HepG2 (cell line): ENCODE measurements around the gene R3HDM4. TPM values are rescaled to one million over a fixed set of nuclear protein-coding genes. Genes with fewer than 3 reads are reported as not detected.
A peak's percentile ranks its signal among the peaks of the same experiment; 100 is the strongest.

Source experiments
- AGO2 ChIP-seq: fragments of 200-400 bp; formaldehyde crosslinking; optimal IDR thresholded peaks from 2 replicates; pipeline ENCODE3; 2017; ENCODE audit warnings: mild to moderate bottlenecking, low read depth, low read length, moderate library complexity
- CENPX ChIP-seq: sonication (generic); formaldehyde crosslinking; IDR thresholded peaks from 2 replicates; pipeline ENCODE4 v1.9.0; 2021; ENCODE audit warnings: mild to moderate bottlenecking, missing genetic modification reagents, moderate library complexity
- ELF1 ChIP-seq: sonication (generic); formaldehyde crosslinking; IDR thresholded peaks from 2 replicates; pipeline ENCODE4 v1.4.0; 2020; ENCODE audit warnings: missing genetic modification reagents
- PCBP2 ChIP-seq: fragments of 200-400 bp; formaldehyde crosslinking; optimal IDR thresholded peaks from 2 replicates; pipeline ENCODE3; 2018; ENCODE audit warnings: low read length, low read depth; ENCODE audit not compliant: poor library complexity, severe bottlenecking
- RBFOX2 ChIP-seq: fragments of 200-400 bp; formaldehyde crosslinking; IDR thresholded peaks from 2 replicates; pipeline ENCODE4 v1.6.1; 2017; ENCODE audit warnings: low read depth, mild to moderate bottlenecking, low read length
- ZBTB21 ChIP-seq: sonication (generic); formaldehyde crosslinking; IDR thresholded peaks from 2 replicates; pipeline ENCODE4 v1.4.0; 2020; ENCODE audit warnings: missing genetic modification reagents
- ZBTB38 ChIP-seq: sonication (generic); formaldehyde crosslinking; IDR thresholded peaks from 2 replicates; pipeline ENCODE4 v1.5.1; 2020; ENCODE audit warnings: mild to moderate bottlenecking, missing genetic modification reagents
- ZFP36L1 ChIP-seq: sonication (generic); formaldehyde crosslinking; IDR thresholded peaks from 2 replicates; pipeline ENCODE4 v1.8.0; 2022; ENCODE audit warnings: mild to moderate bottlenecking, missing genetic modification reagents, moderate library complexity
- ZNF235 ChIP-seq: sonication (generic); formaldehyde crosslinking; IDR thresholded peaks from 2 replicates; pipeline ENCODE4 v1.8.1; 2023; ENCODE audit warnings: mild to moderate bottlenecking, missing genetic modification reagents, borderline replicate concordance
- ZNF367 ChIP-seq: sonication (generic); formaldehyde crosslinking; IDR thresholded peaks from 2 replicates; pipeline ENCODE4 v1.4.0; 2020; ENCODE audit warnings: missing genetic modification reagents, borderline replicate concordance
- ZSCAN29 ChIP-seq: sonication (generic); formaldehyde crosslinking; conservative IDR thresholded peaks from 2 replicates; pipeline ENCODE4 v1.4.0; 2020; ENCODE audit warnings: mild to moderate bottlenecking, missing genetic modification reagents
- polyA plus RNA-seq, 8 experiments: library from polyadenylated mRNA; depleted of rRNA in 3 of 8; stranded (reverse) in 7 of 8; unstranded in 1 of 8; fragments of >200 nt; fragmentation: Illumina TruSeq in 4 of 8; extraction: Trizol in 4 of 8; gene quantifications; 2 replicates each; pipeline versions ENCODE4 v1.2.1 to v1.2.3, GENCODE V29; 2011 to 2016; ENCODE audit warnings: low read depth in 4 of 8, missing spikeins in 1 of 8, mixed read lengths in 1 of 8; ENCODE audit not compliant: insufficient read depth in 1 of 8
- total RNA-seq, 5 experiments: library from RNA; depleted of rRNA; stranded (reverse); fragments of >200 nt; fragmentation: Illumina TruSeq; extraction: Trizol; gene quantifications; 2 replicates each; pipeline ENCODE4 v1.2.3, GENCODE V29; 2016; ENCODE audit warnings: low read depth in 1 of 5
- TF ChIP-seq, protein P1 (sequence below): sonication (generic); formaldehyde crosslinking; IDR thresholded peaks from 2 replicates; pipeline ENCODE4 v1.5.1; 2020; ENCODE audit warnings: mild to moderate bottlenecking, missing genetic modification reagents, moderate library complexity
- TF ChIP-seq, protein P2 (sequence below): sonication (generic); formaldehyde crosslinking; conservative IDR thresholded peaks from 2 replicates; pipeline ENCODE4 v1.4.0; 2020; ENCODE audit warnings: missing genetic modification reagents
- TF ChIP-seq, protein P3 (sequence below): sonication (generic); formaldehyde crosslinking; IDR thresholded peaks from 2 replicates; pipeline ENCODE4 v1.4.0; 2020; ENCODE audit warnings: missing genetic modification reagents
- TF ChIP-seq, protein P4 (sequence below): sonication (generic); formaldehyde crosslinking; IDR thresholded peaks from 2 replicates; pipeline ENCODE4 v1.4.0; 2020; ENCODE audit warnings: missing genetic modification reagents, borderline replicate concordance
- TF ChIP-seq, protein P5 (sequence below): fragments of 450-650 bp; IDR thresholded peaks from 2 replicates; pipeline ENCODE4 v1.6.1; 2016

The R3HDM4 gene
- total and polyA plus RNA-seq, 2 of the 13 experiments (the other 11 are each of a cell fraction or from before 2014, with no cell fraction given) = 26.2 to 26.9 TPM

DNA sequence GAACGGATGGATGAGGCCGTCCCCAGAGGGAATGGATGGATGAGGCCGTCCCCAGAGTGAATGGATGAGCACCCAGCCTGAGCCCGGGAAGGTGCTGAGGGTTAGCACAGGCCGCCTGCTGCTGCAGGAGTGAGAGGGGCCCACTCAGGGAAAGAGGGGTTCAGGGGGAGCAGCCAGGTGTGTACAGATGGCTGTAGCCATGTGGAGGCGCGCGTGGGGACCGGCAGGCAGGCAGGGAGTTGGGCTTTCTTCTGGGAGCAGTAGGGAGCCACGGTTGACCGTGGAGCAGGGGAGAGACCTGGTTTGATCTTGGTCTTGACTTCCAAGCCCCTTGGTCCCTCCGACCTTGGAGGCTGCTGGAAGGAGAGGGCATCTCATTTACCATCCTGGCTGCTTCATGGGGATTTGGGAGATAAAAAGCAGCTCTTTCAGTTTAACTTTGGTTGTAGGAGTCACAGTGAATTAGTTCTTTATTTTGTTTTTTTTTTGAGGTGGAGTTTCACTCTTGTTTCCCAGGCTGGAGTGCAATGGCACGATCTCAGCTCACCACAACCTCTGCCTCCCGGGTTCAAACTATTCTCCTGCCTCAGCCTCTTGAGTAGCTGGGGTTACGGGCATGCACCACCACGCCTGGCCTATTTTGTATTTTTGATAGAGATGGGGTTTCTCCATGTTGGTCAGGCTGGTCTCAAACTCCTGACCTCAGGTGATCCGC is 37.5 kb upstream of the R3HDM4 start (continued):
- TF ChIP-seq, protein P1, sequence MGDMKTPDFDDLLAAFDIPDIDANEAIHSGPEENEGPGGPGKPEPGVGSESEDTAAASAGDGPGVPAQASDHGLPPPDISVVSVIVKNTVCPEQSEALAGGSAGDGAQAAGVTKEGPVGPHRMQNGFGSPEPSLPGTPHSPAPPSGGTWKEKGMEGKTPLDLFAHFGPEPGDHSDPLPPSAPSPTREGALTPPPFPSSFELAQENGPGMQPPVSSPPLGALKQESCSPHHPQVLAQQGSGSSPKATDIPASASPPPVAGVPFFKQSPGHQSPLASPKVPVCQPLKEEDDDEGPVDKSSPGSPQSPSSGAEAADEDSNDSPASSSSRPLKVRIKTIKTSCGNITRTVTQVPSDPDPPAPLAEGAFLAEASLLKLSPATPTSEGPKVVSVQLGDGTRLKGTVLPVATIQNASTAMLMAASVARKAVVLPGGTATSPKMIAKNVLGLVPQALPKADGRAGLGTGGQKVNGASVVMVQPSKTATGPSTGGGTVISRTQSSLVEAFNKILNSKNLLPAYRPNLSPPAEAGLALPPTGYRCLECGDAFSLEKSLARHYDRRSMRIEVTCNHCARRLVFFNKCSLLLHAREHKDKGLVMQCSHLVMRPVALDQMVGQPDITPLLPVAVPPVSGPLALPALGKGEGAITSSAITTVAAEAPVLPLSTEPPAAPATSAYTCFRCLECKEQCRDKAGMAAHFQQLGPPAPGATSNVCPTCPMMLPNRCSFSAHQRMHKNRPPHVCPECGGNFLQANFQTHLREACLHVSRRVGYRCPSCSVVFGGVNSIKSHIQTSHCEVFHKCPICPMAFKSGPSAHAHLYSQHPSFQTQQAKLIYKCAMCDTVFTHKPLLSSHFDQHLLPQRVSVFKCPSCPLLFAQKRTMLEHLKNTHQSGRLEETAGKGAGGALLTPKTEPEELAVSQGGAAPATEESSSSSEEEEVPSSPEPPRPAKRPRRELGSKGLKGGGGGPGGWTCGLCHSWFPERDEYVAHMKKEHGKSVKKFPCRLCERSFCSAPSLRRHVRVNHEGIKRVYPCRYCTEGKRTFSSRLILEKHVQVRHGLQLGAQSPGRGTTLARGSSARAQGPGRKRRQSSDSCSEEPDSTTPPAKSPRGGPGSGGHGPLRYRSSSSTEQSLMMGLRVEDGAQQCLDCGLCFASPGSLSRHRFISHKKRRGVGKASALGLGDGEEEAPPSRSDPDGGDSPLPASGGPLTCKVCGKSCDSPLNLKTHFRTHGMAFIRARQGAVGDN (CRISPR knock-in tag) = peak; percentile 50
- TF ChIP-seq, protein P2, sequence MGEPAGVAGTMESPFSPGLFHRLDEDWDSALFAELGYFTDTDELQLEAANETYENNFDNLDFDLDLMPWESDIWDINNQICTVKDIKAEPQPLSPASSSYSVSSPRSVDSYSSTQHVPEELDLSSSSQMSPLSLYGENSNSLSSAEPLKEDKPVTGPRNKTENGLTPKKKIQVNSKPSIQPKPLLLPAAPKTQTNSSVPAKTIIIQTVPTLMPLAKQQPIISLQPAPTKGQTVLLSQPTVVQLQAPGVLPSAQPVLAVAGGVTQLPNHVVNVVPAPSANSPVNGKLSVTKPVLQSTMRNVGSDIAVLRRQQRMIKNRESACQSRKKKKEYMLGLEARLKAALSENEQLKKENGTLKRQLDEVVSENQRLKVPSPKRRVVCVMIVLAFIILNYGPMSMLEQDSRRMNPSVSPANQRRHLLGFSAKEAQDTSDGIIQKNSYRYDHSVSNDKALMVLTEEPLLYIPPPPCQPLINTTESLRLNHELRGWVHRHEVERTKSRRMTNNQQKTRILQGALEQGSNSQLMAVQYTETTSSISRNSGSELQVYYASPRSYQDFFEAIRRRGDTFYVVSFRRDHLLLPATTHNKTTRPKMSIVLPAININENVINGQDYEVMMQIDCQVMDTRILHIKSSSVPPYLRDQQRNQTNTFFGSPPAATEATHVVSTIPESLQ = no peak
- TF ChIP-seq, protein P3, sequence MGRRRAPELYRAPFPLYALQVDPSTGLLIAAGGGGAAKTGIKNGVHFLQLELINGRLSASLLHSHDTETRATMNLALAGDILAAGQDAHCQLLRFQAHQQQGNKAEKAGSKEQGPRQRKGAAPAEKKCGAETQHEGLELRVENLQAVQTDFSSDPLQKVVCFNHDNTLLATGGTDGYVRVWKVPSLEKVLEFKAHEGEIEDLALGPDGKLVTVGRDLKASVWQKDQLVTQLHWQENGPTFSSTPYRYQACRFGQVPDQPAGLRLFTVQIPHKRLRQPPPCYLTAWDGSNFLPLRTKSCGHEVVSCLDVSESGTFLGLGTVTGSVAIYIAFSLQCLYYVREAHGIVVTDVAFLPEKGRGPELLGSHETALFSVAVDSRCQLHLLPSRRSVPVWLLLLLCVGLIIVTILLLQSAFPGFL = no peak
- TF ChIP-seq, protein P4, sequence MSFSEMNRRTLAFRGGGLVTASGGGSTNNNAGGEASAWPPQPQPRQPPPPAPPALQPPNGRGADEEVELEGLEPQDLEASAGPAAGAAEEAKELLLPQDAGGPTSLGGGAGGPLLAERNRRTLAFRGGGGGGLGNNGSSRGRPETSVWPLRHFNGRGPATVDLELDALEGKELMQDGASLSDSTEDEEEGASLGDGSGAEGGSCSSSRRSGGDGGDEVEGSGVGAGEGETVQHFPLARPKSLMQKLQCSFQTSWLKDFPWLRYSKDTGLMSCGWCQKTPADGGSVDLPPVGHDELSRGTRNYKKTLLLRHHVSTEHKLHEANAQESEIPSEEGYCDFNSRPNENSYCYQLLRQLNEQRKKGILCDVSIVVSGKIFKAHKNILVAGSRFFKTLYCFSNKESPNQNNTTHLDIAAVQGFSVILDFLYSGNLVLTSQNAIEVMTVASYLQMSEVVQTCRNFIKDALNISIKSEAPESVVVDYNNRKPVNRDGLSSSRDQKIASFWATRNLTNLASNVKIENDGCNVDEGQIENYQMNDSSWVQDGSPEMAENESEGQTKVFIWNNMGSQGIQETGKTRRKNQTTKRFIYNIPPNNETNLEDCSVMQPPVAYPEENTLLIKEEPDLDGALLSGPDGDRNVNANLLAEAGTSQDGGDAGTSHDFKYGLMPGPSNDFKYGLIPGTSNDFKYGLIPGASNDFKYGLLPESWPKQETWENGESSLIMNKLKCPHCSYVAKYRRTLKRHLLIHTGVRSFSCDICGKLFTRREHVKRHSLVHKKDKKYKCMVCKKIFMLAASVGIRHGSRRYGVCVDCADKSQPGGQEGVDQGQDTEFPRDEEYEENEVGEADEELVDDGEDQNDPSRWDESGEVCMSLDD (CRISPR knock-in tag) = peak; percentile 61; the same call in 1 of the 2 replicates
- TF ChIP-seq ZSCAN29 (no peak), ZBTB38 (0 out of 2 replicates have a peak, but pooled peaks have one; percentile 61), ZFP36L1 (CRISPR knock-in tag) (no peak), ZBTB21 (CRISPR knock-in tag) (no peak), ELF1 (CRISPR knock-in tag) (no peak), PCBP2 (no peak), ZNF235 (no peak), AGO2 (peak; percentile 83), CENPX (CRISPR knock-in tag) (no peak), RBFOX2 (peak; percentile 39; the same call in 1 of the 2 replicates), ZNF367 (CRISPR knock-in tag) (no peak)
- TF ChIP-seq, protein P5, sequence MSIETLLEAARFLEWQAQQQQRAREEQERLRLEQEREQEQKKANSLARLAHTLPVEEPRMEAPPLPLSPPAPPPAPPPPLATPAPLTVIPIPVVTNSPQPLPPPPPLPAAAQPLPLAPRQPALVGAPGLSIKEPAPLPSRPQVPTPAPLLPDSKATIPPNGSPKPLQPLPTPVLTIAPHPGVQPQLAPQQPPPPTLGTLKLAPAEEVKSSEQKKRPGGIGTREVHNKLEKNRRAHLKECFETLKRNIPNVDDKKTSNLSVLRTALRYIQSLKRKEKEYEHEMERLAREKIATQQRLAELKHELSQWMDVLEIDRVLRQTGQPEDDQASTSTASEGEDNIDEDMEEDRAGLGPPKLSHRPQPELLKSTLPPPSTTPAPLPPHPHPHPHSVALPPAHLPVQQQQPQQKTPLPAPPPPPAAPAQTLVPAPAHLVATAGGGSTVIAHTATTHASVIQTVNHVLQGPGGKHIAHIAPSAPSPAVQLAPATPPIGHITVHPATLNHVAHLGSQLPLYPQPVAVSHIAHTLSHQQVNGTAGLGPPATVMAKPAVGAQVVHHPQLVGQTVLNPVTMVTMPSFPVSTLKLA = no peak
